Body of pancreas (tissue), 4 donors: Measurements from ENCODE around the gene MAT2A.

ENCODE experiments used
- POLR2A ChIP-seq, 3 donors: fragments of 450-650 bp; IDR thresholded peaks; one replicate each; pipeline ENCODE4 v1.6.1; 2016; ENCODE audit warnings: antibody characterized with exemption in 3 of 3, mild to moderate bottlenecking in 2 of 3
- TF ChIP-seq, protein P1 (sequence below), 7 experiments: fragments of 450-650 bp in 4 of 7; fragments of 200-600 bp in 3 of 7; sonication (generic) in 3 of 7; IDR thresholded peaks; one replicate each; pipeline ENCODE4 v1.5.1; 2016 to 2019; ENCODE audit warnings: antibody characterized with exemption in 7 of 7

DNA sequence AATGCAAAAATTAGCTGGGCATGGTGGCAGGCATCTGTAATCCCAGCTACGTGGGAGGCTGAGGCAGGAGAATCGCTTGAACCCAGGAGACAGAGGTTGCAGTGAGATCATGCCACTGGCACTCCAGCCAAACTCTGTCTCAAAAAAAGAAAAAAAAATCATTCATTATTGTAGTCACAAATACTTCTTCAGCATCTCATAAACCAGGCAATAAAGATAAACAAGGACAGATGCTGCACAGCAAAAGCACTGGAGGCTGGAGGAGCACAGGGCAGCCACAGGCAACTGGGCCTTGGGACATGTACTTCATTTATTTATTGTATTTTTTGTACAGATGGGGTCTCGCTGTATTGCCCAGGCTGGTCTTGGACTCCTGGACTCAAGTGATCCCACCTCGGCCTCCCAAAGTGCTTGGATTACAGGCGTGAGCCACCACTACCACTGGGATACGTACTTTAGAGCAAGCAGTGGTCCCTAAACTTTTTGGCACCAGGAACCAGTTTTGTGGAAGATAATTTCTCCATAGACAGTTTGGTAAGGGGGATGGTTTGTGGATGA lies 16.8 kb upstream of the MAT2A start:
- no peak for TF ChIP-seq POLR2A (IDR thresholded peaks at IDR 0.05)
- TF ChIP-seq, protein P1, sequence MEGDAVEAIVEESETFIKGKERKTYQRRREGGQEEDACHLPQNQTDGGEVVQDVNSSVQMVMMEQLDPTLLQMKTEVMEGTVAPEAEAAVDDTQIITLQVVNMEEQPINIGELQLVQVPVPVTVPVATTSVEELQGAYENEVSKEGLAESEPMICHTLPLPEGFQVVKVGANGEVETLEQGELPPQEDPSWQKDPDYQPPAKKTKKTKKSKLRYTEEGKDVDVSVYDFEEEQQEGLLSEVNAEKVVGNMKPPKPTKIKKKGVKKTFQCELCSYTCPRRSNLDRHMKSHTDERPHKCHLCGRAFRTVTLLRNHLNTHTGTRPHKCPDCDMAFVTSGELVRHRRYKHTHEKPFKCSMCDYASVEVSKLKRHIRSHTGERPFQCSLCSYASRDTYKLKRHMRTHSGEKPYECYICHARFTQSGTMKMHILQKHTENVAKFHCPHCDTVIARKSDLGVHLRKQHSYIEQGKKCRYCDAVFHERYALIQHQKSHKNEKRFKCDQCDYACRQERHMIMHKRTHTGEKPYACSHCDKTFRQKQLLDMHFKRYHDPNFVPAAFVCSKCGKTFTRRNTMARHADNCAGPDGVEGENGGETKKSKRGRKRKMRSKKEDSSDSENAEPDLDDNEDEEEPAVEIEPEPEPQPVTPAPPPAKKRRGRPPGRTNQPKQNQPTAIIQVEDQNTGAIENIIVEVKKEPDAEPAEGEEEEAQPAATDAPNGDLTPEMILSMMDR (IDR thresholded peaks at IDR 0.05) = no peak
